K562 (cell line): ENCODE measurements around the gene ANXA9. TPM values are rescaled to one million over a fixed set of nuclear protein-coding genes. Genes with fewer than 3 reads are reported as not detected.

Source experiments
- ATAC-seq: fragments of 200-7000 bp; cut with Tn5 transposase; 3 replicates; pipeline ENCODE4 v1.9.1; 2020; ENCODE audit warnings: moderate library complexity
- BruUV-seq: library from RNA; stranded (reverse); fragments of 400-500 nt; replicated peaks from 2 replicates; lab custom pipeline; 2021; lab: Mats Ljungman, UMichigan
- CTCF ChIA-PET: fragments of 300-600 bp; formaldehyde crosslinking; extraction: SDS; loops from one replicate; lab custom pipeline; 2021; ENCODE audit warnings: low intra/inter-chr PET ratio; lab: Yijun Ruan, JAX
- POLR2A ChIA-PET: fragments of 300-600, 350-650 bp; sonication (Branson Sonifier 250); formaldehyde crosslinking; extraction: SDS; loops from one replicate; lab custom pipeline; 2021; ENCODE audit warnings: antibody characterized with exemption, inconsistent platforms; lab: Yijun Ruan, JAX
- DNase-seq, 4 experiments: peaks; one replicate each; pipeline versions ENCODE4 v3.0.0 to v3.0.0-alpha.2; 2011 to 2018; ENCODE audit warnings: low spot score in 3 of 4, mixed read lengths in 3 of 4; ENCODE audit errors: extremely low read depth in 1 of 4
- FAIRE-seq: peaks from 2 replicates; lab custom pipeline; 2011; peaks lifted over from hg19 to GRCh38; lab: Jason Lieb, UNC
- H2AFZ ChIP-seq: 2 replicates; pipeline ENCODE4 v1.6.0; 2011; ENCODE audit warnings: low read depth, low read length, control low read depth, inconsistent platforms
- H3K27ac ChIP-seq: fragments of 200-600 bp; 3 replicates; pipeline ENCODE4 v1.8.0; 2011; ENCODE audit warnings: low read depth, mild to moderate bottlenecking, control low read depth, inconsistent platforms, low read length, moderate library complexity, mixed read lengths; ENCODE audit errors: extremely low read depth
- H3K27me3 ChIP-seq, 2 experiments: fragments of 300-600 bp in 1 of 2; 2 replicates in 1 of 2; 3 replicates in 1 of 2; pipeline versions ENCODE4 v1.6.0 to v1.8.0; 2011; ENCODE audit warnings: inconsistent platforms in 2 of 2, low read length in 2 of 2, mild to moderate bottlenecking in 1 of 2, mixed read lengths in 1 of 2, moderate library complexity in 1 of 2; ENCODE audit not compliant: control insufficient read depth in 2 of 2, insufficient read depth in 2 of 2
- H3K36me3 ChIP-seq: fragments of 300-600 bp; 3 replicates; pipeline ENCODE4 v1.8.0; 2011; ENCODE audit warnings: mild to moderate bottlenecking, low read length, inconsistent platforms; ENCODE audit not compliant: control insufficient read depth, insufficient read depth
- H3K4me1 ChIP-seq, 2 experiments: fragments of 200-600 bp in 1 of 2; replicated peaks in 1 of 2; 2 replicates in 1 of 2; 3 replicates in 1 of 2; pipeline versions ENCODE4 v1.5.1 to v1.8.0; 2011; ENCODE audit warnings: inconsistent platforms in 2 of 2, low read length in 2 of 2, mild to moderate bottlenecking in 1 of 2, mixed read lengths in 1 of 2, moderate library complexity in 1 of 2; ENCODE audit not compliant: control insufficient read depth in 2 of 2, insufficient read depth in 2 of 2
- H3K4me2 ChIP-seq: 2 replicates; pipeline ENCODE4 v1.6.1; 2011; ENCODE audit warnings: low read length, control low read depth, inconsistent platforms, mixed read lengths; ENCODE audit not compliant: insufficient read depth
- H3K4me3 ChIP-seq: fragments of 200-600 bp; sonication (generic), shearing (Covaris generic); 2 replicates; pipeline ENCODE4 v1.5.1; 2016; ENCODE audit warnings: control low read depth, inconsistent platforms
- H3K79me2 ChIP-seq: fragments of 200-600 bp; 3 replicates; pipeline ENCODE4 v1.8.0; 2011; ENCODE audit warnings: low read length, inconsistent platforms; ENCODE audit not compliant: control insufficient read depth, insufficient read depth
- H3K9ac ChIP-seq, 2 experiments: 2 replicates each; pipeline versions ENCODE4 v1.6.0 to v1.6.1; 2011; ENCODE audit warnings: low read depth in 2 of 2, low read length in 2 of 2, control low read depth in 1 of 2, inconsistent platforms in 1 of 2, mild to moderate bottlenecking in 1 of 2, mixed read lengths in 1 of 2; ENCODE audit not compliant: insufficient read depth in 1 of 2
- H3K9me1 ChIP-seq: one replicate; pipeline ENCODE4 v1.6.0; 2011; ENCODE audit warnings: inconsistent platforms, mild to moderate bottlenecking, low read length, moderate library complexity; ENCODE audit not compliant: control insufficient read depth, insufficient read depth
- H3K9me3 ChIP-seq: replicated peaks from 2 replicates; pipeline ENCODE4 v1.5.1; 2011; ENCODE audit warnings: low read depth, low read length, inconsistent platforms; ENCODE audit not compliant: control insufficient read depth, insufficient read depth
- H4K20me1 ChIP-seq: replicated peaks from 2 replicates; pipeline ENCODE4 v1.6.1; 2011; ENCODE audit warnings: low read length, inconsistent platforms, mixed read lengths; ENCODE audit not compliant: control insufficient read depth, insufficient read depth
- CBFA2T3 ChIP-seq: fragments of 450-650 bp; IDR thresholded peaks from 2 replicates; pipeline ENCODE4 v1.6.1; 2017
- CEBPB ChIP-seq: fragments of 450-650 bp; IDR thresholded peaks from 2 replicates; pipeline ENCODE4 v1.6.1; 2016; ENCODE audit warnings: missing genetic modification characterization, missing compliant biosample characterization
- CEBPG ChIP-seq, 3 experiments: fragments of 200-800 bp in 1 of 3; sonication (Bioruptor generic) in 1 of 3; sonication (generic) in 1 of 3; formaldehyde crosslinking in 1 of 3; IDR thresholded peaks in 2 of 3; conservative IDR thresholded peaks in 1 of 3; 2 replicates each; pipeline versions ENCODE4 v1.6.1 to v1.8.0; 2016 to 2022; ENCODE audit warnings: missing compliant biosample characterization in 2 of 3, missing genetic modification characterization in 2 of 3, mild to moderate bottlenecking in 1 of 3, missing genetic modification reagents in 1 of 3
- FOXA3 ChIP-seq, 2 experiments: fragments of 450-650 bp in 1 of 2; sonication (generic) in 1 of 2; formaldehyde crosslinking; IDR thresholded peaks in 1 of 2; conservative IDR thresholded peaks in 1 of 2; 2 replicates each; pipeline versions ENCODE4 v1.4.0 to v1.8.0; 2020 to 2022; ENCODE audit warnings: mild to moderate bottlenecking in 2 of 2, missing genetic modification reagents in 1 of 2
- GATAD2B ChIP-seq: fragments of 450-650 bp; IDR thresholded peaks from 2 replicates; pipeline ENCODE4 v1.6.1; 2017; ENCODE audit warnings: mild to moderate bottlenecking, borderline replicate concordance
- HMG20B ChIP-seq: fragments of 250-450 bp; sonication (Bioruptor Pico); IDR thresholded peaks from 2 replicates; pipeline ENCODE4 v1.5.0; 2021; ENCODE audit warnings: mild to moderate bottlenecking
- ILF3 ChIP-seq: fragments of 450-650 bp; IDR thresholded peaks from 2 replicates; pipeline ENCODE4 v1.6.1; 2018; ENCODE audit warnings: antibody characterized with exemption, mild to moderate bottlenecking, moderate library complexity, borderline replicate concordance
- MTA3 ChIP-seq: fragments of 450-650 bp; formaldehyde crosslinking; IDR thresholded peaks from 2 replicates; pipeline ENCODE4 v1.6.1; 2017; ENCODE audit warnings: mild to moderate bottlenecking, borderline replicate concordance
- SRF ChIP-seq, 2 experiments: fragments of 250-450, 450-650 bp in 1 of 2; sonication (Bioruptor Pico) in 1 of 2; sonication (generic) in 1 of 2; formaldehyde crosslinking; IDR thresholded peaks; 2 replicates each; pipeline versions ENCODE4 v1.5.0 to v1.5.1; 2020 to 2022; ENCODE audit warnings: mild to moderate bottlenecking in 1 of 2, missing genetic modification reagents in 1 of 2
- TBL1XR1 ChIP-seq, 2 experiments: IDR thresholded peaks; 2 replicates each; pipeline ENCODE4 v1.6.1; 2012; ENCODE audit warnings: improper control_type of control experiment in 2 of 2, low read length in 2 of 2, mild to moderate bottlenecking in 1 of 2
- ZNF124 ChIP-seq: sonication (generic); formaldehyde crosslinking; IDR thresholded peaks from 2 replicates; pipeline ENCODE4 v1.8.1; 2022; ENCODE audit warnings: missing genetic modification reagents
- WGBS: fragments of 100-300 bp; shearing (Covaris generic); methylation state at CpG from one replicate; pipeline ENCODE4 v1.1.6; 2016; ENCODE audit warnings: low coverage, mixed read lengths; ENCODE audit not compliant: insufficient coverage; ENCODE audit errors: missing lambda C conversion rate; 5-methylcytosine and 5-hydroxymethylcytosine counted together
- in situ Hi-C: fragments of 300-500 bp; cut with MboI; formaldehyde crosslinking; loops from 4 replicates; pipeline ENCODE4 v1.15.0; 2018; ENCODE audit warnings: inconsistent platforms, mixed read lengths
- intact Hi-C: fragments of 100-400 bp; cut with micrococcal nuclease; formaldehyde crosslinking; loops from 2 replicates; pipeline ENCODE4 v1.14.2; 2022
- polyA plus RNA-seq, 8 experiments: library from polyadenylated mRNA; depleted of rRNA in 4 of 8; stranded (reverse) in 5 of 8; unstranded in 3 of 8; fragments of >200 nt; fragmentation: Nextera tagmentation in 2 of 8; fragmentation: Illumina TruSeq in 1 of 8; extraction: Ambion mirVana in 2 of 8; extraction: Trizol in 1 of 8; gene quantifications; 2 replicates each; pipeline versions ENCODE4 v1.2.1 to v1.2.3, GENCODE V29; 2011 to 2014; ENCODE audit warnings: inconsistent platforms in 1 of 8, missing spikeins in 1 of 8
- total RNA-seq, 7 experiments: library from RNA; depleted of rRNA in 6 of 7; stranded (reverse); fragments of >200 nt in 6 of 7; fragmentation: Illumina TruSeq in 2 of 7; extraction: Trizol in 2 of 7; gene quantifications; 2 replicates each; pipeline versions ENCODE4 v1.2.1 to v1.2.3, GENCODE V29; 2011 to 2021; ENCODE audit warnings: low replicate concordance in 1 of 7
- TF ChIP-seq, protein P1 (sequence below): sonication (generic); formaldehyde crosslinking; IDR thresholded peaks from 2 replicates; pipeline ENCODE4 v1.8.0; 2022; ENCODE audit warnings: missing genetic modification reagents, mild to moderate bottlenecking, moderate library complexity, borderline replicate concordance
- TF ChIP-seq, protein P2 (sequence below), 2 experiments: fragments of 450-650 bp in 1 of 2; sonication (generic) in 1 of 2; formaldehyde crosslinking in 1 of 2; IDR thresholded peaks in 1 of 2; conservative IDR thresholded peaks in 1 of 2; 2 replicates each; pipeline versions ENCODE4 v1.6.1 to v1.8.1; 2016 to 2023; ENCODE audit warnings: mild to moderate bottlenecking in 2 of 2, moderate library complexity in 2 of 2, inconsistent platforms in 1 of 2, missing genetic modification reagents in 1 of 2
- TF ChIP-seq, protein P3 (sequence below): sonication (generic); formaldehyde crosslinking; IDR thresholded peaks from 2 replicates; pipeline ENCODE4 v1.8.1; 2023; ENCODE audit warnings: mild to moderate bottlenecking, missing genetic modification reagents

The ANXA9 gene
- total and polyA plus RNA-seq, 9 of the 15 experiments (the other 6 are each of a cell fraction or from before 2014, with no cell fraction given) = 0.24 to 1.6 (median 0.57) TPM

GRCh38 chr1:150981177-150981804 lies 801 bp upstream of the ANXA9 start:
- H3K9ac ChIP-seq = peak overlapping the region in 1 of 2 experiments; percentile 80; a peak in 1 of 4 replicates
- no peaks in the 10 kb centered on the region for H4K20me1 ChIP-seq
- no peaks in the 10 kb centered on the region for H3K36me3 ChIP-seq
- ATAC-seq (no peak), FAIRE-seq (no peak)
- H3K4me3 ChIP-seq = no peak overlapping the region
- 73% methylated on average over 6 of the region's 6 CpGs for WGBS
- H3K79me2 ChIP-seq = peaks cover 7% of the 10 kb centered on the region
- CTCF ChIA-PET = no interaction called here
- no peaks in the 10 kb centered on the region for H3K9me3 ChIP-seq
- BruUV-seq = no TSS peak
- intact Hi-C loops (no loop called here), in situ Hi-C loops (no loop called here)
- peaks cover 42 to 52% of the 10 kb centered on the region in 2 experiments for H3K4me1 ChIP-seq
- TF ChIP-seq ZNF124 (CRISPR knock-in tag) (no peak), CBFA2T3 (peak; percentile 19; the same call in 1 of the 2 replicates), CEBPG (CRISPR knock-in tag; IDR thresholded peaks at IDR 0.05) (peak; percentile 56), CEBPG (tag; conservative IDR thresholded peaks at IDR 0.05 in 1 of 2, IDR thresholded peaks at IDR 0.05 in 1 of 2) (0 out of 4 replicates have a peak, but pooled peaks of 1 of the 2 experiments have one; percentile 7), HMG20B (CRISPR knock-in tag) (no peak), ILF3 (no peak), GATAD2B (no peak), TBL1XR1 (IDR thresholded peaks at IDR 0.05; ENCODE audit: low read length in 2 of 2) (no peak), SRF (CRISPR knock-in tag; IDR thresholded peaks at IDR 0.05) (peak in 1 of 2 experiments; percentile 71; a peak in 1 of 4 replicates), MTA3 (0 out of 2 replicates have a peak, but pooled peaks have one; percentile 19), CEBPB (0 out of 2 replicates have a peak, but pooled peaks have one; percentile 29), FOXA3 (CRISPR knock-in tag; conservative IDR thresholded peaks at IDR 0.05 in 1 of 2, IDR thresholded peaks at IDR 0.05 in 1 of 2) (no peak)
- TF ChIP-seq, protein P1, sequence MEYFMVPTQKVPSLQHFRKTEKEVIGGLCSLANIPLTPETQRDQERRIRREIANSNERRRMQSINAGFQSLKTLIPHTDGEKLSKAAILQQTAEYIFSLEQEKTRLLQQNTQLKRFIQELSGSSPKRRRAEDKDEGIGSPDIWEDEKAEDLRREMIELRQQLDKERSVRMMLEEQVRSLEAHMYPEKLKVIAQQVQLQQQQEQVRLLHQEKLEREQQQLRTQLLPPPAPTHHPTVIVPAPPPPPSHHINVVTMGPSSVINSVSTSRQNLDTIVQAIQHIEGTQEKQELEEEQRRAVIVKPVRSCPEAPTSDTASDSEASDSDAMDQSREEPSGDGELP (CRISPR knock-in tag) = peak; percentile 51; the same call in 1 of the 2 replicates
- TF ChIP-seq, protein P2, sequence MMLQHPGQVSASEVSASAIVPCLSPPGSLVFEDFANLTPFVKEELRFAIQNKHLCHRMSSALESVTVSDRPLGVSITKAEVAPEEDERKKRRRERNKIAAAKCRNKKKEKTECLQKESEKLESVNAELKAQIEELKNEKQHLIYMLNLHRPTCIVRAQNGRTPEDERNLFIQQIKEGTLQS (IDR thresholded peaks at IDR 0.05) = peak; percentile 61
- TF ChIP-seq, protein P2 (CRISPR knock-in tag; conservative IDR thresholded peaks at IDR 0.05) = no peak
- TF ChIP-seq, protein P3, sequence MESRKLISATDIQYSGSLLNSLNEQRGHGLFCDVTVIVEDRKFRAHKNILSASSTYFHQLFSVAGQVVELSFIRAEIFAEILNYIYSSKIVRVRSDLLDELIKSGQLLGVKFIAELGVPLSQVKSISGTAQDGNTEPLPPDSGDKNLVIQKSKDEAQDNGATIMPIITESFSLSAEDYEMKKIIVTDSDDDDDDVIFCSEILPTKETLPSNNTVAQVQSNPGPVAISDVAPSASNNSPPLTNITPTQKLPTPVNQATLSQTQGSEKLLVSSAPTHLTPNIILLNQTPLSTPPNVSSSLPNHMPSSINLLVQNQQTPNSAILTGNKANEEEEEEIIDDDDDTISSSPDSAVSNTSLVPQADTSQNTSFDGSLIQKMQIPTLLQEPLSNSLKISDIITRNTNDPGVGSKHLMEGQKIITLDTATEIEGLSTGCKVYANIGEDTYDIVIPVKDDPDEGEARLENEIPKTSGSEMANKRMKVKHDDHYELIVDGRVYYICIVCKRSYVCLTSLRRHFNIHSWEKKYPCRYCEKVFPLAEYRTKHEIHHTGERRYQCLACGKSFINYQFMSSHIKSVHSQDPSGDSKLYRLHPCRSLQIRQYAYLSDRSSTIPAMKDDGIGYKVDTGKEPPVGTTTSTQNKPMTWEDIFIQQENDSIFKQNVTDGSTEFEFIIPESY (CRISPR knock-in tag) = peak; percentile 18; the same call in 1 of the 2 replicates
- TF ChIP-seq, all 486 proteins: peak for 8
- H3K27ac ChIP-seq = no peak overlapping the region
- H3K9me1 ChIP-seq = peaks cover 2% of the 10 kb centered on the region
- no peaks in the 10 kb centered on the region for H3K27me3 ChIP-seq
- POLR2A ChIA-PET = interaction anchor here (0.5 to 1.4 kb wide), 10 partner anchors 15 to 1053 kb away, joined by 3 to 5 read pairs (median 3); partner anchors contain the start of genes ENSA and GOLPH3L
- H2AFZ ChIP-seq = peak overlapping the region; percentile 96
- peak overlapping the region; percentile 61; the same call in 1 of the 2 replicates for H3K4me2 ChIP-seq
- DNase-seq = no peak
